Cardiac fibroblast (primary cell): ENCODE results near the gene SCN9A.

ENCODE experiments used
- DNase-seq, 2 donors: peaks; one replicate each; pipeline versions ENCODE4 v3.0.0 to v3.0.0-alpha.2; 2010; ENCODE audit warnings: low read depth in 2 of 2
- H3K4me3 ChIP-seq, 2 donors: replicated peaks in 1 of 2; 1 replicate in 1 of 2; 2 replicates in 1 of 2; pipeline ENCODE4 v1.5.1; 2011; ENCODE audit warnings: low read depth in 2 of 2, low read length in 2 of 2, mild to moderate bottlenecking in 2 of 2, moderate library complexity in 1 of 2
- CTCF ChIP-seq: IDR thresholded peaks from one replicate; pipeline ENCODE4 v1.5.1; 2011; ENCODE audit warnings: low read depth, mild to moderate bottlenecking, low read length, inconsistent platforms

SCN9A gene

DNA sequence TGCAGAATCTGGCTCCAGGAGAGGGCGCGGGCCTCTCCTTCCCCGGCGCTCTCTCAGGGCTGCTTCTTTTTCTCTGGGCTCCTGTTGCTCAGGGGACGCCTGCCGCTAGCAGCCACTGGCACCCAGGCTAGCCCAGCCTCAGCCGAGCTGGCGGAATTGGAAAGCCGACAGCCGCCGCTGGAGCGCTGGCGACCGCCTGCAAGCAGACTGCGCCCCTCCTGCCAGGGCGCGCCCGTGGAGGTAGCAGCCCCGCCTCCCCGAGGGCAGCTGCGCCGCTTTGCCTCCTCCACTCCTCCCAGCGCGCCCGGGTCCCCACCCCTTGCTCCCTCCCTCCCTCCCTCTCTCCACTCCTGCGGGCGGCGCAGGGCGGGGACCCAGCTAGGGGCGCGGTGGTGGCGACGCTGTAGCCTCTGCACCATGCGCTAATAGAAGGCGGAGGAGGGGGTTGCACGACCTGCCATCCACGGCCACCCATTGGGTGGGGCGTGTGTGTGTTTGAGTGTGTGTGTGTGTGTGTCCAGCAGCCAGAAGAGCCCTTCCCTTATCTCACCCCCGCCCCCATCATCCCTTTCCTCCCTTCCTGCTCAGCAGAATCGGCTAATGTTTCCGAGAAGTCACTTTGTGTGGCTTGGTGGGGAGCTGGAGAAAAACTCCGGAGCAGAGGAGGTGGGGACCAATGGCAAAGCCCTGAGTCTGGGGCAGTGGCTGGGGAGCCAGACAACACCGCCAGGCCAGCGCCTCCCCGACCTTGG, at the start of gene SCN9A:
Gene SCN9A, minus strand, starts transcription at position 209 of the 752 bp plus-strand sequence. CDS start 64,188 bp downstream, outside the sequence.
- H3K4me3 ChIP-seq: peak within 1 kb of the TSS; percentile 72
- DNase-seq: peak; percentile 70 to 76
- no peak for TF ChIP-seq CTCF

GRCh38 chr2:166424841-166425240, 49.1 kb upstream of the SCN9A start:
- TF ChIP-seq CTCF: no peak
- no peak for DNase-seq
- no peak overlapping the region for H3K4me3 ChIP-seq

- TF ChIP-seq CTCF: peak; percentile 57
- H3K4me3 ChIP-seq: no peak overlapping the region
- peak; percentile 70 to 76 for DNase-seq
Observed at GRCh38 chr2:166419616-166419934, 43.8 kb upstream of the SCN9A start.

- H3K4me3 ChIP-seq: no peak overlapping the region
- no peak for TF ChIP-seq CTCF
Observed at GRCh38 chr2:166418853-166419615, 43.3 kb upstream of the SCN9A start.

DNA sequence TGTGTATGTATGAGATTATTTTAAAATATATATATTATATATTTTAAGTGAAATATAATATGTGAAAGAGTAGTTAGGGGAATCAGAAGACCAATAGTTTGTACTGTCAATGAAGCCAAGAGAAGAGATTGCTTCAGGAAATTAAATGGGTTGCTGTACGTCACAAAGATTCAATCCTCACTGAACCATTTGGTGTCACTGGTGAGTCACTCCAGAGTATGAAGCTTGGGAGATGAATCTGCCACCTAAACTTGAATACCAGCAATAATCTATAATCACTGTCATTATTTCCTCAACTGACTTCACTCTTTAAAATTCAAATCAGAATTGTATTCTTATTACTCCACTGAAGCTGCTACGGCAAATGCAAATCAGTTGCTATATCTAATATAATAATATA, 41.9 kb upstream of the SCN9A start:
- DNase-seq: peak; percentile 32 to 72
- TF ChIP-seq CTCF: no peak
- no peak overlapping the region for H3K4me3 ChIP-seq

More at GRCh38 chr2:166418853-166419615, 43.3 kb upstream of the SCN9A start:
- DNase-seq: no peak

DNA sequence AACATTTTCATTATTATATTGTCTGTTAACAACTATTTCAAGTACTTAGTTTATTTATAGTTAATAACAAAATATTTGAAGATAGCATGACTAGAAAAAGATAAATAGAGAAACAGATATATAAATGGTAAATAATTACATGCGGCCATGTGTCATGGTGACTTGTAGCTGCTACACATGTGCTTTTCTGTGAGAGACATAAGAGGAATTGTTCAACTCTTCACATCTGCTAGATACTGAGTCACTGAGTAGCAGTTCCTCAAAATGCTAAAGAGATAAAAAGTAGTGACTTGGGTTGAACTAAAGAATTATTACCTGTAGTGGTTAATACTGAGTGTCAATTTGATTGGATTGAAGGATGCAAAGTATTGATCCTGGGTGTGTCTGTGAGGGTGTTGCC, 37.5 kb upstream of the SCN9A start:
- no peak overlapping the region for H3K4me3 ChIP-seq
- no peak for TF ChIP-seq CTCF
- DNase-seq: peak in 1 of 2 donors; percentile 42
